Vagina (tissue), 2 donors: ENCODE measurements around the gene ZNF534.

ENCODE experiments used
- CTCF ChIP-seq, 3 experiments: fragments of 450-650 bp in 2 of 3; fragments of 200-600 bp in 1 of 3; sonication (generic) in 1 of 3; IDR thresholded peaks; one replicate each; pipeline ENCODE4 v1.5.1; 2017 to 2019; ENCODE audit warnings: antibody characterized with exemption in 3 of 3, mild to moderate bottlenecking in 2 of 3, moderate library complexity in 2 of 3
- POLR2A ChIP-seq, 2 donors: fragments of 450-650 bp; IDR thresholded peaks; one replicate each; pipeline ENCODE4 v1.6.1; 2017; ENCODE audit warnings: antibody characterized with exemption in 2 of 2, mild to moderate bottlenecking in 2 of 2, moderate library complexity in 2 of 2
- POLR2AphosphoS5 ChIP-seq, 2 donors: sonication (generic); formaldehyde crosslinking; IDR thresholded peaks; one replicate each; pipeline ENCODE4 v1.9.0; 2017; ENCODE audit warnings: antibody characterized with exemption in 2 of 2, mild to moderate bottlenecking in 2 of 2, low read depth in 1 of 2; ENCODE audit not compliant: insufficient read depth in 1 of 2

GRCh38 chr19:52410276-52410675 lies 18.7 kb upstream of the ZNF534 start:
- TF ChIP-seq CTCF (IDR thresholded peaks at IDR 0.05) (no peak), POLR2A (IDR thresholded peaks at IDR 0.05) (no peak), POLR2AphosphoS5 (IDR thresholded peaks at IDR 0.05; ENCODE audit: insufficient read depth in 1 of 2, low read depth in 1 of 2) (no peak)
